ENCODE data around the gene CCBE1. TPM values are rescaled to one million over a fixed set of nuclear protein-coding genes. Genes with fewer than 3 reads are reported as not detected.

Gene CCBE1
- total RNA-seq, 1 donor from 2014 or later: 6.4 TPM

GRCh38 chr18:59387687-59388565, 309.3 kb downstream of the CCBE1 start:
- Histone ChIP-seq H3K9ac (no peak overlapping the region), H2AFZ (replicated peaks) (no peak overlapping the region), H3K27ac (peak overlapping the region; percentile 86), H3K27me3 (no peaks in the 10 kb centered on the region), H3K4me3 (no peak overlapping the region), H3K4me1 (peaks cover 75% of the 10 kb centered on the region), H3K36me3 (no peaks in the 10 kb centered on the region), H4K20me1 (ENCODE audit: low read depth) (no peaks in the 10 kb centered on the region), H3K79me2 (ENCODE audit: low read depth) (no peaks in the 10 kb centered on the region), H3K4me2 (peak overlapping the region; percentile 63), H3K9me3 (ENCODE audit: low read depth) (no peaks in the 10 kb centered on the region), H3F3A (ENCODE audit: low read depth) (peaks cover 74% of the 10 kb centered on the region)
- H3K36me3 Mint-ChIP-seq: no peaks in the 10 kb centered on the region
- H3K4me1 Mint-ChIP-seq: peaks cover 60% of the 10 kb centered on the region
- peaks cover 8% of the 10 kb centered on the region for H3K27me3 Mint-ChIP-seq (ENCODE audit: insufficient read depth, low read depth)
- DNase-seq (ENCODE audit: low spot score): peak; percentile 26
- no peak overlapping the region for H3K27ac Mint-ChIP-seq
- peaks cover 4% of the 10 kb centered on the region for H3K9me3 Mint-ChIP-seq
- H3K4me3 Mint-ChIP-seq: no peak overlapping the region
- no peak for TF ChIP-seq EZH2 (IDR thresholded peaks at IDR 0.05)
- TF ChIP-seq EZH2phosphoT487 (IDR thresholded peaks at IDR 0.05): no peak
- no peak for TF ChIP-seq CTCF (IDR thresholded peaks at IDR 0.05)

GRCh38 chr18:59386909-59387686, 310.1 kb downstream of the CCBE1 start:
- H3K9me3 Mint-ChIP-seq: no peaks in the 10 kb centered on the region
- Histone ChIP-seq H3K36me3 (no peaks in the 10 kb centered on the region), H3F3A (ENCODE audit: low read depth) (peaks cover 77% of the 10 kb centered on the region), H4K20me1 (ENCODE audit: low read depth) (no peaks in the 10 kb centered on the region), H2AFZ (replicated peaks) (no peak overlapping the region), H3K4me2 (peak overlapping the region; percentile 63), H3K4me3 (peak overlapping the region; percentile 8), H3K27ac (peak overlapping the region; percentile 86), H3K27me3 (no peaks in the 10 kb centered on the region), H3K79me2 (ENCODE audit: low read depth) (no peaks in the 10 kb centered on the region), H3K4me1 (peaks cover 84% of the 10 kb centered on the region), H3K9ac (no peak overlapping the region), H3K9me3 (ENCODE audit: low read depth) (no peaks in the 10 kb centered on the region)
- H3K36me3 Mint-ChIP-seq: no peaks in the 10 kb centered on the region
- H3K4me1 Mint-ChIP-seq: peaks cover 66% of the 10 kb centered on the region
- peaks cover 8% of the 10 kb centered on the region for H3K27me3 Mint-ChIP-seq (ENCODE audit: insufficient read depth, low read depth)
- peak; percentile 86 for DNase-seq (ENCODE audit: low spot score)
- TF ChIP-seq EZH2phosphoT487 (IDR thresholded peaks at IDR 0.05) (no peak), CTCF (IDR thresholded peaks at IDR 0.05) (no peak), EZH2 (IDR thresholded peaks at IDR 0.05) (no peak)
- peak overlapping the region; percentile 16 for H3K4me3 Mint-ChIP-seq
- peak overlapping the region; percentile 46 for H3K27ac Mint-ChIP-seq

GRCh38 chr18:59385191-59385590, 312.0 kb downstream of the CCBE1 start:
- Mint-ChIP-seq H3K9me3 (peaks cover 4% of the 10 kb centered on the region), H3K27ac (no peak overlapping the region), H3K36me3 (no peaks in the 10 kb centered on the region), H3K27me3 (ENCODE audit: insufficient read depth, low read depth) (peaks cover 17% of the 10 kb centered on the region), H3K4me1 (peaks cover 69% of the 10 kb centered on the region), H3K4me3 (no peak overlapping the region)
- no peaks in the 10 kb centered on the region for H4K20me1 ChIP-seq (ENCODE audit: low read depth)
- peak overlapping the region; percentile 75 for H3K4me2 ChIP-seq
- no peak for TF ChIP-seq CTCF (IDR thresholded peaks at IDR 0.05)
- no peak for TF ChIP-seq EZH2 (IDR thresholded peaks at IDR 0.05)
- no peak for TF ChIP-seq EZH2phosphoT487 (IDR thresholded peaks at IDR 0.05)
- no peak overlapping the region for H3K4me3 ChIP-seq
- H2AFZ ChIP-seq (replicated peaks): no peak overlapping the region
- H3K9me3 ChIP-seq (ENCODE audit: low read depth): no peaks in the 10 kb centered on the region
- H3K9ac ChIP-seq: no peak overlapping the region
- H3F3A ChIP-seq (ENCODE audit: low read depth): peaks cover 74% of the 10 kb centered on the region
- DNase-seq (ENCODE audit: low spot score): no peak
- no peak overlapping the region for H3K27ac ChIP-seq
- peaks cover 84% of the 10 kb centered on the region for H3K4me1 ChIP-seq
- no peaks in the 10 kb centered on the region for H3K79me2 ChIP-seq (ENCODE audit: low read depth)
- H3K27me3 ChIP-seq: no peaks in the 10 kb centered on the region
- H3K36me3 ChIP-seq: no peaks in the 10 kb centered on the region

All from neural progenitor cell (in vitro differentiated cells).